NK-92 (cell line): ENCODE measurements around the gene ATP6V0C.

ENCODE experiments used
- DNase-seq: peaks from one replicate; lab custom pipeline; 2025; ENCODE audit not compliant: unreplicated experiment; lab: John Stamatoyannopoulos, UW

Gene ATP6V0C

DNA sequence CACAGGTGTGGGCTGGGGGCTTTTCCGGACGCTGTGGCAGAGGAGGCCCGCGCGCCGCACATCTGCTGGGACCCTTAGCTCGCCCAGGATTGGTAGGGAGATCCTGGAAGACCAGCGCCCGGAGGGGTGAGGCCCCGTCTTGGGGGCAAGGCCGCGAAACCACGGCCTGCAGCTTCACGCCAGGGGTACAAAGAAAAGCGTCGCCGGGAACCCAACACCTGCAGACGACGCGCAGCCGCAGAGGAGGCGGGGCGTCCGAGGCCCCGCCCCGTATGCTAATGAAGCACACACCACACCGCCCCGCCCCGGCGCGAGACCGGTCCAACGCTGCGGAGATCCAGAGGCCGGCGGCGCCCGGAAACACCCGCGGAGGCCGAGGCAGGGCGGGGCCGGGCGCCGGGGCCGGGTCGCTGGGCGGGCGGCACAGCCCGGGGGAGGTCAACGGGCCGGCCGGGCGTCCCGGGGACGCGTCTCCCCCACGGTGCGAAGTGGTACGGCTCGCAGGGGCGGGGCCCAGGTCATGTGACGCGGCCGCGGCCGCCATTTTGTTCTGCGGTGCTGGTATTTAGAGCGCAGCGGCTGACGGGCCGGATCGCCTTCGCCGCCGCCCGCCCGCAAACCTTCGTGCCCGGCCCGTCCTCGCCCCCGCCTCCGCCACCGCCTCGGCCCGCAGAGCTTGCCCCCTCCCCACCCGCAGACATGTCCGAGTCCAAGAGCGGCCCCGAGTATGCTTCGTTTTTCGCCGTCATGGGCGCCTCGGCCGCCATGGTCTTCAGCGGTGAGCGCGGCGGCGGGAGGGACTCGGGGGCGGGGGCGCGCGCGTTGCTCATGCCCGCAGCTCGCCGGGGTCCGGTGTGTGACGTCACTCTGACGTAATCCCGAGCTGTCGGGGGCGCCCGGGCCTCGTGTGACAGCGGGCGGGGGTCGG lies at the start of gene ATP6V0C:
TSS of gene ATP6V0C (plus strand) at position 548 of the 928 bp plus-strand sequence. CDS start at position 700, 152 bp downstream.
- peak; percentile 55 for DNase-seq

DNA sequence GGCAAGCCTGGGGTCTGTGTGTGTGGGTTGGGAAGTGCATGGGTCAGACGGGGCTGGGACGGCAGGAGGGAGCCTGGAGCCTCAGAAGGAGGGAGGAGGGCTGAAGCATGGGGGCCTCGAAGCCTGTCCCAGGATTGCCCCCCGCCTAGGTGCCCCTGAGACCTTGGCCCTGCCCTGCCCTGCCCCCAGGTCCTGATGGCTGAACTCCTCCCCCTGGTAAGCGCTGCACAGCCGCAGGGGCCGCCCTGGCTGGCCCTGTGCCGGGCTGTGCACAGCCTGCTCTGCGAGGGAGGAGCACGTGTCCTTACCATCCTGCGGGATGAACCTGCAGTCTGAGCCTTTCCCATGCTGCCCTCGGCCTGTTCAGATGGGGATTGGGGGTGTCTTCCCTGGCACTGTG lies 49.4 kb upstream of the ATP6V0C start:
- no peak for DNase-seq

DNA sequence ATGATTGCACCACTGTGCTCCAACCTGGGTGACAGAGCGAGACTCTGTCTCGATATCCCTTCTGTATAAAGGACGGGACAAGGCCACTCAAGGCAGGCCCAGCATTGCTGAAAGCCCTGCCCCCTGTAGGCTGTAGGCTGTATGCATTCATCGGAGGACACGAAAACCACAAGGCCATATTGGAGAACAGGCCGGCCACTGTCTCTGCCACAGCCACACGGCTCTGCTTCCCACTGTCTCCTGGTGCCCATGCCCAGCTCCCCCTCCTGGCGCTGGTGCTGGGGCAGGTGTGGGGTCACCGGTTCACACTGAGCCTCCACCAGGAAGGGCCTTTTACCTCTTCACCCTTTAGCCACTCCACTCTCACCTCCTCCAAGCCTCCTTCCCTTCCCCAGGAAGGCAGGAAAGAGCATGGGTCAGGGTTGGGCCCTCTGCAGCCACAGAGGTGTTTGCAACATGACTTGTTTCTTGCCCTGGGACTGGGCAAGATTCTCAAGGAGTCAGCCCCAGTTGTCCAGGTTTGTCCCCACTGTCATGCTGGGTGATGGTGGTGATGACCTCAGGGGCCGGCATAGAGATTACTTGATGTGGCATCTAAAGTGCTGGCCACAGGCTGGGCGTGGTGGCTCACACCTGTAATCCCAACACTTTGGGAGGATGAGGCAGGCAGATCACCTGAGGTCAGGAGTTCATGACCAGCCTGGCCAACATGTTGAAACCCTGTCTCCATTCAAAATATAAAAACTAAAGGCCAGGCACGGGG lies 47.9 kb upstream of the ATP6V0C start:
- no peak for DNase-seq

DNA sequence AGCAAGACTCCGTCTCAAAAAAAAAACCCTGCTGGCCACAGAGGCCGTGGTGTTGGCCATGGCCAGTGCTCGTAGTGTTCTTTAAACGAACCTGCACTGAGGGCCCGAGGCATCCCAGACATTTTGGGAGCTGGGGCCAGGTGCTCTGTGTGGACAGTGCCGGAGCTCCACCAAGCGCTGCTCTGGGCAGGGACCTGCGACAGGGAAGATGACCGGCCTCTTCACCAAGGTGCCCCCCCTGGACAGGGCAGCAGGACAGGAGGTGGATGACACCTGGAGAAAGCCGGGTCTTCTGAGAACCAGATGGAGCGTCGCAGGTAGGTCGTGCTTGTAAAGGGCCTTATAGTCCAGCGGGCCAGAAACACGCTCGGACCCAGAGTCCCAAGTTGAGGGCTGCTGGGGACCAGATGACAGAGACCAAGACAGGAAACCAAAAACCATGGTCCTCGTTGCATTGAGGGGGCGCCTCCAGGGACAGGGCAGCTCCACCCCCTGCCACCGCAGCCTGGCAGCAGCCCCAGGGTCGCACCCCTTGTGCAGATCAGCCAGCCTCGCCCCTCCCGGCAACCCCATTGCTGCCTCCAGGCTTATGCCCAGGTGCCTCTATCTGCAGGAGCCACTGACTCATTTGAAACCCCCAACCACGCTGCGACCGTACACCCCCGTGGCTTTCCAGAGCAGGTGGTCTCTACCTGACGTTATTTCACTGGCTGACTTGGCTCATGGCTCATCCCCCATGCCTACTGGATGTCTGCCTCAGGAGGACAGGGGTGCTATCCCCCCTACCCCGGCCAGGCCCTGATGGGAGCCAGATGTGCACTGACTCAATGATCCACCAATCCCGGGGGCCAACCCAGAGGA lies 46.9 kb upstream of the ATP6V0C start:
- DNase-seq = no peak

DNA sequence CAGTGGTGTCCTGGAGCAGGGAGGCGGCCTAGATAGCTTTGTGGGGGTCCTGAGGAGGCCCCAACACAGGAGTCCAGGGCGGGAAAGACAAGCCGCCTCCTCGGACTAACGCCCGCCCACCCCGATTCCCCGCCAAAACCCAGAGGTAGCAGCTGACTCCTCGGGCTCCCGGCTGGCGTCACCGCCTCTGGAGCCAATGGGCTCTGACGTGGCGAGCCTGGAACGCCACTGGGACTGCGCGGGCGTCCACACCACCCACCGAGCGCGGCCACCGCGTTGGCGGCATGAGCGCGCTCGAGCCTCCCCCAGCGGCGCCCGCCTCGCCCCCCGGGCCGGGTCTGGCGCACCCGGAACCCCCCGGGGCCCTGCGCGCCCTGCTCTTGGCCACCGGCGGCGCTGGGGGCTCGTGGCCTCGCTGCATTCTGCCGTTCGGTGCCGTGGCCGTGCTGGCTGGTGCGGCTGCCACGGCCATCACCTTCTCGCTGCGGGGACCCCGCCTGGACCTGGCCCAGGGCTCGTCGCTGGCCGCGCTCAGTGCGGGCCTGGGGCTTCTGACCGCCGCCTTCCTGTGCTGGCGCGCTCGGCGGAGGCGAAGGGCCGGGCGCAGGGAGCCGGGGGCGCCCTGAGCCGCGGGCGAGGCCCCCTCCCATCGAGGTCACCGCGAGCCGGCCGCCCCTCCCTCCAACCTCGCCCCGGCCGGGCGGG lies 46.1 kb upstream of the ATP6V0C start:
- DNase-seq = no peak

DNA sequence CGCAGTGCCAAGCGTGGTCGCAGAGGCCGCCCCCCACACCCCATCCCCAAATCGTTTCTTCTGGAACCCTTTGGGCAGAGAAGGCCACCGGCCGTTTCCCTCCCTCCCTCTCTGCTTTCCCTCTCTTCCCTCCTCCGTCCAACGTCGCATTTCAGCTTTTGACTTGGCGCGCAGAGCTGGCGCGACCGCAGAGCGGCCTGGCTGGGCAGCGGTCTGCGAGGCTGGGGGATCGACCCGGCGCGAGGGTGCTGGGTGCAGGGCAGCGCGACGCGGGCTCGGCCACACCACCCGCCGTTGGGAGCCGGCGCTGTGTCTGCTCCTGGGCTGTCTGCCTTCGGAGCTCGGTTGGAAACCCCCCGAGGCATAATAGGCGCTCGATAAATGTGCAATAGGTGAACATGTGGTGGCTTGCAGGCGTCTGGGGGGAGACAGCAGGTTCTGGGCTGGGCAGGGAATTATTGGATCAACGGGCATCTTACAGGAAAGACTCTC lies 45.5 kb upstream of the ATP6V0C start:
- DNase-seq = no peak

DNA sequence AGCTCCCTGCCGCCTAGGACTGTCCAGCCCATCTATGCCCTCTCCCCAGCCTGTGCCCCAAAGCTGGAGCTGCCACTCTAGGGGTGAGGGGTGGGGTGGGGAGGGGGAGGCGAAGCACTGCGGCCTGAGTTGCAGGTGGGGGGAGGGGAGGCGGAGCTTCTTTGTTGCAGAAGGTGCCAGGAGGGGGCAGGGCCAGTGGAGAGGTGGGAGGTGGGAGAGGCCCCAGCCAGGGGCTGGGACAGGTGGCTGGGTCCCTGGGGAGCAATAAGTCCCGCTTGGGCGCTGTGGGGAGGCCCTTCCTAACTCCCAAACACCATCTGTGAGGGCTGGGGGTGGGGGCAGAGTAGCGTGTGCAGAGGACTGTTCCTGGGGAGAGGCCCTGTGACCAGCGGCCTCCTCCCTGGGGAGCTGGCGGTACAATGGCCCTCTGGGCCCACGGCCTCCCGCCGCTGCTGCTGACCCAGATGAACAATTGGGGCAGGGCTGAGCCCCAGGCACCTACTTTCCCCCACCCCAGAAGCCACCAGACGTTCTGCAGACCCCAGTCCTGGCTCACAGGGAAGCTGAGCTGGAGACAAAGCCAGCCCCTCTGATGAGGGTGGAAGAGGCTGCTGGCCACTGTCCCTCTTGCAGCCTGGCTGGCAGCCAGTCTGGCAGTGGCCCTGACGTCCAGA lies 44.9 kb upstream of the ATP6V0C start:
- DNase-seq = no peak

DNA sequence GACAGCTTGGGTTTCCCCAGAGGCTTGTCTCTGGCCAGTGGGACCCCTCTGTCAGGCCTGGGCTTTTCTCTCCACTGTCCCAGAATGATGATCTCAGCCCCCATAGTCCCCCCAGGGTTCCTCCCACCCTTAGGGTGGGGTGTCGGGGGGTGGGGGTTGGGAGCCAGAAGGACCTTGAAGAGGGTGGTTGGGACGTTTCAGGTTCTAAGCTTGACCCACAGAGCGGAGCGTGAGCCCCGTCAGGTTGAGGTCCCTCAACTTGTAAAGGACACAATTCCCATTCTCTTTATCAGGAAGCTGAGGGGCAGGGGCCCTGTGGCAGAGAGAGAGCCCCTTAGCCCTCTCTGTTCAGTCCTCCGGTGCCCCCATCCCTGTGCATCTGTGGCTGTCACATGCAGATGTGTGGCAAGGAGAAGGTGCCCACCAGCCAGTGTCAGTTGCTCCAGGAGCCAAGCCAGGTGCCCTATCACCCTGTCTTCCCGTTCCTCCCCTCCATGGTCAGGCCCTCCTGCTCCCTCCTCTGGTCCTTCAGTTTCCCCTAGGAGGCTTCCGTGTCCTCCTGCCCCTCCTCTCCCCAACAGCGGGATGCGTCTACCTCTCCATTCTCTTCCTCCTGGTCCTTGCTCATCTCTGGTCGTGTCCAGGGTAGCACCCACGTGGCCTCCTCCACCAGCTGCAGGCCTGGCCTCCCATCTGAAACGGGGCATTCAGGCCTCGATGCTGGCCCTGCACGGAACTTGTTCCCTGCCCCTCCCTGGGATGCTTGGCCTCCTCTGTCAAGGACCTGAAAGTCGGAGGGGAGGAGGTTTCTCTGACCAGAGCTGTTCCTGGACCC lies 44.1 kb upstream of the ATP6V0C start:
- no peak for DNase-seq

DNA sequence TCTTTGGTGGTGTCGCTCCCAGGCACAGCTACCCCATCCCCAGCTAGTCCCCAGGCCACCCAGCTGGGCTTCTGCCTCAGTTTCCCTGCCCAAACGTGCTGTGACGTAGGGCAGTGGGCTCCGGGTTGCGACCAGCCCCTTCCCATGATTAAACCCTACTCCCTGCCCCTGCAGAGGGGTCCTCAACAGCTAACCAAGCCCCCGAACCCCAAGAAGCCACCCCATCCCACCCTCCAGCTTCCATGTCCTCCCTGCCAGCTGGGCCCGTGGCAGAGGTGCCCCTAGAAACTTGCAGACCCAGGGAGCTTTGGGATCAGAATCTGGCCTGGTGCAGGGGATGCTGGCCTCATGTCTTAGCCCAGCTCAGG lies 43.5 kb upstream of the ATP6V0C start:
- no peak for DNase-seq

DNA sequence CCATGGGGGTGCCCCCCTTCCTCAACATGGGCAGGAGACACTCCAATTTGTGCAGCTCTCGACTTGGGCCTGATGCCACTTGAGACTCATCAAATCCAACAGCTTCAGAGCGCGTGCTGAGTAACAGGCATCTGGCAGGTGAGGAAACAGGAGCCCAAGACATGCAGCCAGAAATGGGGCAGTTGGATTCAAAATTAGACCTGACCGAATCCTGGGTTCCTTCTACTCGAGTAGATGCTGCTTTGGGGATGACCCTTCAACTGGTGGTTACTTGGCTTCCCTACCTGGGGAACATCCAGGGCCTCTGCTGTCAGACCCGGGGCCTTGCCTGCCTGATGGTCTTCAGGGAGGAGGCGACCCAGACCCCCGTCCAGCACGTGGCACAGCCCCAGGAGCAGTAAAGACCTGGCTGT lies 43.1 kb upstream of the ATP6V0C start:
- DNase-seq = no peak

DNA sequence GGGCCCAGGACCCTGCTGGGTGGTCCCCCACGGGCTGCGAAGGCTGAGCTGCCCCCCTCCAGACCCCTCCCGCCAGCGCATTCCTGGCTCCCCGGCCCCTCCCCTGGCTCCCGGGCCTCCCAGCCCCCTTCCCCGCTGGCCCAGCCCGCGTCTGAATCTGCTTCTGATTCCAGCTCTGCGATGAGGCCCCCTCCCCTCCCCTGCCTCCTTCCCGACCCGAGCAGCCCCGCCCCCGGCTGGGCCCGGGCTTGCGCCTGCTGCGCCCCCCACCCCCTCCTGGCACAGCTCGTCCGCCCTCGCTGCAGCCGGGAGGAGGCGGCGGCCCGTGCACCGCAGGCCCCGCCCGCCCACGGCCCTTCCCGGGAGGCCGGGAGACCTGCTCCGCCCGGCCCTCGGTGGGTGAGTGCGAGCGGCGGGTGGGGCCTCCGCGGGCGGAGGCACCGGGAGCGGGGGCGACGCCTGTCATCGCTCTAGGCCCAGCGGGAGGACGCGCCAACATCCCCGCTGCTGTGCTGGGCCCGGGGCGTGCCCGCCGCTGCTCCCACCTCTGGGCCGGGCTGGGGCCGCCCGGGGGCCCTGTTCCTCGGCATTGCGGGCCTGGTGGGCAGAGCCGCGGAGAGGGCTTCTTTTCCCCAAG lies 42.6 kb upstream of the ATP6V0C start, which contains the start of gene NTN3:
TSS of gene NTN3 (plus strand) at position 282 of the 637 bp plus-strand sequence. CDS start 405 bp downstream, outside the sequence.
- DNase-seq = no peak

DNA sequence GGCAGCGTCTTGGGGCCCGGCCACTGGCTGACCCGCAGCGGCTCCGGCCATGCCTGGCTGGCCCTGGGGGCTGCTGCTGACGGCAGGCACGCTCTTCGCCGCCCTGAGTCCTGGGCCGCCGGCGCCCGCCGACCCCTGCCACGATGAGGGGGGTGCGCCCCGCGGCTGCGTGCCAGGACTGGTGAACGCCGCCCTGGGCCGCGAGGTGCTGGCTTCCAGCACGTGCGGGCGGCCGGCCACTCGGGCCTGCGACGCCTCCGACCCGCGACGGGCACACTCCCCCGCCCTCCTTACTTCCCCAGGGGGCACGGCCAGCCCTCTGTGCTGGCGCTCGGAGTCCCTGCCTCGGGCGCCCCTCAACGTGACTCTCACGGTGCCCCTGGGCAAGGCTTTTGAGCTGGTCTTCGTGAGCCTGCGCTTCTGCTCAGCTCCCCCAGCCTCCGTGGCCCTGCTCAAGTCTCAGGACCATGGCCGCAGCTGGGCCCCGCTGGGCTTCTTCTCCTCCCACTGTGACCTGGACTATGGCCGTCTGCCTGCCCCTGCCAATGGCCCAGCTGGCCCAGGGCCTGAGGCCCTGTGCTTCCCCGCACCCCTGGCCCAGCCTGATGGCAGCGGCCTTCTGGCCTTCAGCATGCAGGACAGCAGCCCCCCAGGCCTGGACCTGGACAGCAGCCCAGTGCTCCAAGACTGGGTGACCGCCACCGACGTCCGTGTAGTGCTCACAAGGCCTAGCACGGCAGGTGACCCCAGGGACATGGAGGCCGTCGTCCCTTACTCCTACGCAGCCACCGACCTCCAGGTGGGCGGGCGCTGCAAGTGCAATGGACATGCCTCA lies 41.9 kb upstream of the ATP6V0C start:
- no peak for DNase-seq

DNA sequence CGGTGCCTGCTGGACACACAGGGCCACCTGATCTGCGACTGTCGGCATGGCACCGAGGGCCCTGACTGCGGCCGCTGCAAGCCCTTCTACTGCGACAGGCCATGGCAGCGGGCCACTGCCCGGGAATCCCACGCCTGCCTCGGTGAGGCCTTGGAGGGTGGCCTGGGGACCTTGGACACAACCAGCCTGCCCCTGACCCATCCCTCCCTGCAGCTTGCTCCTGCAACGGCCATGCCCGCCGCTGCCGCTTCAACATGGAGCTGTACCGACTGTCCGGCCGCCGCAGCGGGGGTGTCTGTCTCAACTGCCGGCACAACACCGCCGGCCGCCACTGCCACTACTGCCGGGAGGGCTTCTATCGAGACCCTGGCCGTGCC lies 41.3 kb upstream of the ATP6V0C start:
- DNase-seq = no peak

DNA sequence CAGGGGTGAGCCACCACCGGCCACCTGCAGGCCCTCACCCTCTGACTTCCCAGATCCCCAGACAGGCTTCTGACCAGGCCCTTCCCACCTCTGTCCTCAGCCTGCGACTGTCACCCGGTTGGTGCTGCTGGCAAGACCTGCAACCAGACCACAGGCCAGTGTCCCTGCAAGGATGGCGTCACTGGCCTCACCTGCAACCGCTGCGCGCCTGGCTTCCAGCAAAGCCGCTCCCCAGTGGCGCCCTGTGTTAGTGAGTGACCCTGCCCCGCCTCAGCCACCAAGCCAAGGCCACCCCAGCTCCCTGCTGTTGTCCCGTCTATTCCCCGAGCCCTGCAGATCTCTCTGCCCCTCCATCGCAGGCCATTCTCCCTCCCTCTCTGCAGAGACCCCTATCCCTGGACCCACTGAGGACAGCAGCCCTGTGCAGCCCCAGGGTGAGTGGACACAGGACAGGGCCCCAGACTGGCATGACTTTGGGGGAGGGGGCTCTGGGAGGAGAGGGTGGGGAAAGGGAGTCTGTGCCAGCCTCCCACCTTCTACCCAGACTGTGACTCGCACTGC lies 40.8 kb upstream of the ATP6V0C start:
- no peak for DNase-seq

DNA sequence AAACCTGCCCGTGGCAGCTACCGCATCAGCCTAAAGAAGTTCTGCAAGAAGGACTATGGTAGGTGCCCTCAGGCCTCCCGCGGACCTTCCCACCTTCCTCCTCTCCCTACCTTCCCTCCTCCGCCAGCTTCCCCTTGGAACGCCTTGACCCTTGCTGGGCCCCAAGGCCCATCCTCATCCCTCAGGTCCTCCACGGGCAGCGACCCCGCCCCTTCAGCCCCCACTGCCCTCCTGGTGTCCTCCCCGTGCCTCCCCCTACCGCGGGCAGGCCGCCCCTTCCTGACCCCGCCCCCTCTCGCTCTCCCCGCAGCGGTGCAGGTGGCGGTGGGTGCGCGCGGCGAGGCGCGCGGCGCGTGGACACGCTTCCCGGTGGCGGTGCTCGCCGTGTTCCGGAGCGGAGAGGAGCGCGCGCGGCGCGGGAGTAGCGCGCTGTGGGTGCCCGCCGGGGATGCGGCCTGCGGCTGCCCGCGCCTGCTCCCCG lies 40.3 kb upstream of the ATP6V0C start:
- DNase-seq = no peak

DNA sequence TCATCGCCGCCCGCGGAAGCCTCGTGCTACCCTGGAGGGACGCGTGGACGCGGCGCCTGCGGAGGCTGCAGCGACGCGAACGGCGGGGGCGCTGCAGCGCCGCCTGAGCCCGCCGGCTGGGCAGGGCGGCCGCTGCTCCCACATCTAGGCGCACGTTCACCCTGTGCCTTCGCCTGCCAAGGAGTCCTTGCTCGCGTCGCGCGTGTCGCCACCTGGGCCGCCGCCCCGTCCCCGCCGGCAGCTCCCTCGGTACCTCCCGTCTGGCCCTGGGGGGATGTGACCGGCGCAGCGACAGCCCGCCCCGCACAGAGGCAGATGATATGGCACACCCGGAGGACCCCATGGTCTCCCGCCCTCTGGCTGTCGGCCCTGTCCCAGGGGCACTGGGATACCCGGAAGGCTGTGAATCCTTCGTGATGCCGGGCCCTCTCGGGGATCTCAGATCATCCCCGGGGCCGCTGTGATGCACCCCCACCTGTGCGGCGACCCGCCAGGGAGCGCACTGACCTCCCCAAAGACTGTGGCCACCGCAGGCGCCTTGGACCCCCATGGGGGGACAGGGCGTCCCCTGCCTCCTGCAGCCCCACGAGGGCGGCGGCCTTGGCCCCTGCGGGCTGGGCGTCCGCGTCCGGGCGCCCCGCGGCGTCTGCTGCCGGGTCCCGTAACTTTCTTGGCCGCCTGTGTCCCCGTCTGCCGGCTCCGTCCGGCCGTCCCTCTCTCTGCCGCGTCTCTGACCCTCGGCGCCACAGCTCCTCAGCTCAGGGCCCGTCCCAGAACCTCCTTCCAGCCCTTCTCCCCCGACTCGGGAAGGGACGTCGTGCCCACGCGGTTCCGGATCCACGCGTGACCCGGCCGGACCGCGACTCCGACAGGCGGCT lies 39.5 kb upstream of the ATP6V0C start:
- DNase-seq = no peak
